Measurements from ENCODE around the gene SPTBN2.

SPTBN2 gene

DNA sequence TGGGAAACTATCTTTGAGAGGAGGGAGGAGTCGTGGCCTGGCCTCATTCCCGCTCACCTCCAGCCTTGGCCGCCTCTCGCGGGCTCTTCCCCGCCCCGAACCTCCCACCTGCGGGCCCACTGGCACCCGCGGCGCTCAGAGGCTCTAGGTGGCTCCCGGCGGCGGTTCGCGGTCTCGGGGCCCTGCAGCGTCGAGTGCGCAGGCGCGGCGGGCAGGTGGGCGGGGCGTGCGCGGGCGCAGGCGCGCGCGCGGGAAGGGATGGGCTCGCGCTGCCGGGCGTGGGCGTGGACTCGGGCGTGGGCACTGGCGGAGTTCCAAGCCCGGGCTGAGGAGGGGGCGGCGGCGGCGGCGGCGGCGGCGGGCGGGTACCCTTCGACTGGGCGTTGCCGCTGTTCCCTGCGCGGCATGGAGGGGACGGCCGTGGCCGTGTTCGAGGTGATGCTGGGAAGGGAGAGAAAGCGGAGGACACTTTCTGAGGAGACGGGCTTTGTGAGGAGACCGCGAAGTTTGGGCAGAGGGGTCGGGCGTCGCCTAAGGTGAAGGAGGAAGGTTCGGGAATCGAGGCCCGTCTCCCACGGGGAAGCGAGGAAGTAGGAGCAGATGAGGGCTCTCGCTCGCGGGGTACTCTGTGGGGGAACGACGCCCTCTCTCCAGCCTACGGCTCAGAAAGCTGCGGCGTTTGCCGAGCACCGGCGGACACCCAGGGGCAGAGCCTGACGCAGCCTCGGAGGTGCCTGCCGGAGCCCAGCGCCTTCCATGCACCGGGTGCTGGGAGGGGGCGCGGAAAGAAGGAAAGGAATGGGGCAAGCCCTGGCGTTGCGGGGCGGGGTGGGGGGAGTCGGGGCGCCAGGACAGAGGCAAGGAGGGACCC lies 15.7 kb upstream of the SPTBN2 start:
- Histone ChIP-seq H3K27ac (ENCODE audit: low read depth, low read length) (peak overlapping the region; percentile 62), H3K4me3 (ENCODE audit: low read depth in 1 of 5, low read length in 5 of 5) (peak overlapping the region; percentile 76 to 96 (median 89)), H3K4me1 (ENCODE audit: control insufficient read depth in 5 of 5, insufficient read depth in 5 of 5, low read length in 5 of 5) (peaks cover 0 to 26% (median 19%) of the 10 kb centered on the region in 5 donors), H3K36me3 (ENCODE audit: control insufficient read depth in 5 of 5, insufficient read depth in 5 of 5, low read length in 5 of 5) (no peaks in the 10 kb centered on the region), H3K9ac (ENCODE audit: low read length in 5 of 5) (peak overlapping the region in 4 of 5 donors; percentile 89 to 98 (median 96)), H3K9me3 (ENCODE audit: control insufficient read depth in 5 of 5, low read length in 5 of 5) (no peaks in the 10 kb centered on the region), H3K27me3 (ENCODE audit: control insufficient read depth in 5 of 5, insufficient read depth in 4 of 5, low read length in 5 of 5) (no peaks in the 10 kb centered on the region)

DNA sequence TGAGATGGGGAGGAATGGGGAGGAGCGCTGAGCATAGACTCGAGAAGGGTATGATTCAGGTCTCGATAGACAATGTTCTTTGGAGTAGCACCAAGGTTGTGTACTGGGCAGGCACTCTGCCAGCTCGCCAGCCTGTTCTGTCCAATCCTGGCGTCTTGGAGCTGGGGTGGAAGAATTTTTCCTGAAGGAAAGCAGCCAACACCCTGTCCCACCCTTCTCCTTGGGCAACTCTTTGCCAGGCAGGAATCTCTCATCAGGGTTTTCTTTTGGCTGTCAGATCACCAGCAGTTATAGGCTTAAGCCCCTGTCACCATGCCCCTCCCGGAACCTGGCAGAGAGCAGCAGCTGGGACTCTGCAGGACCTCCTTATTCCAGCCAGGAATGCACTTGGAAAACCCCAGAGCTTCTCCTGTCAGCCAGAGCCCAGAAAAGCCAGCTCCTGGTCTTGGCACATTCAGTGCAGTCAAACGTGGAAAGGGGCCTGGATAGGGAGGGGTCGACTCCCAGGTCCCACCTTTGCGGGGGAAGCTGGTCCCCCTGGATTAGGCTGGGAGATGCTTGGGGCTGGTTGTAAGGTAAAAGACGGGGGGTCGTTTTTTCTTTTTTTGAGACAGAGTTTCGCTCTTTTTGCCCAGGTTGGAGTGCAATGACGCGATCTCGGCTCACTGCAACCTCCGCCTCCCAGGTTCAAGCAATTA lies 14.4 kb upstream of the SPTBN2 start:
- H3K36me3 ChIP-seq (ENCODE audit: control insufficient read depth in 5 of 5, insufficient read depth in 5 of 5, low read length in 5 of 5), result no peaks in the 10 kb centered on the region
- H3K9me3 ChIP-seq (ENCODE audit: control insufficient read depth in 5 of 5, low read length in 5 of 5), result no peaks in the 10 kb centered on the region
- no peak overlapping the region for H3K27ac ChIP-seq (ENCODE audit: low read depth, low read length)
- no peak overlapping the region for H3K4me3 ChIP-seq (ENCODE audit: low read depth in 1 of 5, low read length in 5 of 5)
- H3K27me3 ChIP-seq (ENCODE audit: control insufficient read depth in 5 of 5, insufficient read depth in 4 of 5, low read length in 5 of 5), result no peaks in the 10 kb centered on the region
- H3K9ac ChIP-seq (ENCODE audit: low read length in 5 of 5), result no peak overlapping the region
- H3K4me1 ChIP-seq (ENCODE audit: control insufficient read depth in 5 of 5, insufficient read depth in 5 of 5, low read length in 5 of 5), result peaks cover 0 to 28% (median 19%) of the 10 kb centered on the region in 5 donors

DNA sequence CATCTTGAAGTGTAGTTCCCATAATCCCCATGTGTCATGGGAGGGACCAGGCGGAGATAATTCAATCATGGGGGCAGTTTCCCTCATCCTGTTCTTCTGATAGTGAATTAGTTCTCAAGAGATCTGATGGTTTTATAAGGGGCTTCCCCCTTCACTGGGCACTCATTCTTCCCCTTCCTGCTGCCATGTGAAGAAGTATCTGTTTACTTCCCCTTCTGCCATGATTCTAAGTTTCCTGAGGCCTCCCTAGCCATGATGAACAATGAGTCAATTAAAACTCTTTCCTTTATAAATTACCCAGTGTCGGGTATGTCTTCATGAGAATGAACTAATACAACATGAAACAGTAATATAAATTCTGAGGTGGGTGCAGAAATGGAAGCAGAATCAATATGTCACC lies 12.1 kb upstream of the SPTBN2 start:
- H3K4me1 ChIP-seq (ENCODE audit: control insufficient read depth in 5 of 5, insufficient read depth in 5 of 5, low read length in 5 of 5), result peaks cover 0 to 28% (median 19%) of the 10 kb centered on the region in 5 donors
- H3K4me3 ChIP-seq (ENCODE audit: low read depth in 1 of 5, low read length in 5 of 5), result no peak overlapping the region

DNA sequence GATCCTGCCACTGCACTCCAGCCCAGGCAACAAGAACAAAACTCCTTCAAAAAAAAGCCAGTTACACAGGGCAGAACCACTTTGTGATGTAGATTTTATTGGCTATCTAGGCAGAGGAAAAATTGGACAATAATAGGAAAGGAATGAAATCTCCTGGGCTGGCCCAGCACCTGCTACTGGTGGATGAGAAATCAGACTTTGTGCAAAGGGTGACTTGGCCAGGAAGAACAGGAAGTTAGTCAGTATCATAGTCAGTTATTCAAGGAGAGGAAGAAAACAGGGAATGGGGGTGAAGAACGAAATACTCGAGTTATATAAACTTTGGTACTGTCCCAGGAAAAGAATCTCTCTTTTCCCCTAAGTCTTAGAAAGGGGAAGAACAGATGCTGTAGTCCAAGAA lies 11.0 kb upstream of the SPTBN2 start:
- Histone ChIP-seq H3K9ac (ENCODE audit: low read length in 5 of 5) (no peak overlapping the region), H3K4me1 (ENCODE audit: control insufficient read depth in 5 of 5, insufficient read depth in 5 of 5, low read length in 5 of 5) (peaks cover 0 to 23% (median 14%) of the 10 kb centered on the region in 5 donors), H3K36me3 (ENCODE audit: control insufficient read depth in 5 of 5, insufficient read depth in 5 of 5, low read length in 5 of 5) (no peaks in the 10 kb centered on the region), H3K27me3 (ENCODE audit: control insufficient read depth in 5 of 5, insufficient read depth in 4 of 5, low read length in 5 of 5) (no peaks in the 10 kb centered on the region), H3K27ac (ENCODE audit: low read depth, low read length) (no peak overlapping the region), H3K4me3 (ENCODE audit: low read depth in 1 of 5, low read length in 5 of 5) (no peak overlapping the region), H3K9me3 (ENCODE audit: control insufficient read depth in 5 of 5, low read length in 5 of 5) (no peaks in the 10 kb centered on the region)

More for the DNA sequence above, 12.1 kb upstream of the SPTBN2 start:
- Histone ChIP-seq H3K9ac (ENCODE audit: low read length in 5 of 5) (no peak overlapping the region), H3K36me3 (ENCODE audit: control insufficient read depth in 5 of 5, insufficient read depth in 5 of 5, low read length in 5 of 5) (no peaks in the 10 kb centered on the region), H3K9me3 (ENCODE audit: control insufficient read depth in 5 of 5, low read length in 5 of 5) (no peaks in the 10 kb centered on the region), H3K27me3 (ENCODE audit: control insufficient read depth in 5 of 5, insufficient read depth in 4 of 5, low read length in 5 of 5) (no peaks in the 10 kb centered on the region), H3K27ac (ENCODE audit: low read depth, low read length) (no peak overlapping the region)

DNA sequence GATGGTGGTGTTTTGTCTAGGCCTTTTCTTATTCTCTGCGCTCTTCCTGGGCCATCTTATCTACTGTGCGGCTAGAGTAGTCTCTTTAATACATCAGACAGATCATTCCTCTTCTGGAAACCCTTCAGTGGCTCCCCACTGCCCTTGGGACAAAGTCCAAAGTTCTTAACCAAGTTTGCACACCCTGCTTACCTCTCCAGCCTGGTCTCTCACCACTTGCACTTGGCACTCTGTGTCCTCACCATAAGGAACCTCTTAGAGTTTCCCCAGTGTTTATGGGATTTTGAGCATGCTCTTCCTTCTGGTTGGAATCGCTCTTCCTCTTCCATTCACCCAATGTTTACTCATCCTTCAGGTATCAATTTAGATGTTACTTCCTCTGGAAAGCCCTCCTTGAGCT lies 5.2 kb upstream of the SPTBN2 start:
- peaks cover 0 to 7% (median 0%) of the 10 kb centered on the region in 5 donors for H3K27me3 ChIP-seq (ENCODE audit: control insufficient read depth in 5 of 5, insufficient read depth in 4 of 5, low read length in 5 of 5)
- H3K27ac ChIP-seq (ENCODE audit: low read depth, low read length), result no peak overlapping the region
- no peaks in the 10 kb centered on the region for H3K36me3 ChIP-seq (ENCODE audit: control insufficient read depth in 5 of 5, insufficient read depth in 5 of 5, low read length in 5 of 5)
- no peaks in the 10 kb centered on the region for H3K4me1 ChIP-seq (ENCODE audit: control insufficient read depth in 5 of 5, insufficient read depth in 5 of 5, low read length in 5 of 5)
- H3K9me3 ChIP-seq (ENCODE audit: control insufficient read depth in 5 of 5, low read length in 5 of 5), result no peaks in the 10 kb centered on the region
- no peak overlapping the region for H3K9ac ChIP-seq (ENCODE audit: low read length in 5 of 5)
- H3K4me3 ChIP-seq (ENCODE audit: low read depth in 1 of 5, low read length in 5 of 5), result no peak overlapping the region

DNA sequence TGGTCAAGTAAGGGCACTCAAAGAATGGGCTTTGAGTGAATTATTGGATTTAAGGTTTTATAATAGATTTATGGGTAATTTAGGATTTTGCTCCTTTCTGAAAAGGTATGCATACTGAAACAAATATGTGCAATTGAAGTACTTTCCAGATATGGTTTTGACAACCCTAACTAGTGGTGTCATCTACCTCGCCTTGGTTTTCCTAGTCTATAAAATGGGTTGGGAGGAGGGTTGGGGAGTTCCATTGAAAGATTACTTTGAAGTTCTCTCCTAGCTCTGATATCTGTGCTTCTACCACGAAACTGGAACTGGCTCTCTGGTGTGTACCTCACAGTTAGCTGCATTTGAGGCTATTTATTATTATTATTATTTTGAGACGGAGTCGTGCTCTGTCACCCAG lies 431 bp upstream of the SPTBN2 start:
- Histone ChIP-seq H3K4me1 (ENCODE audit: control insufficient read depth in 5 of 5, insufficient read depth in 5 of 5, low read length in 5 of 5) (peaks cover 2 to 13% (median 12%) of the 10 kb centered on the region in 5 donors), H3K9me3 (ENCODE audit: control insufficient read depth in 5 of 5, low read length in 5 of 5) (no peaks in the 10 kb centered on the region), H3K36me3 (ENCODE audit: control insufficient read depth in 5 of 5, insufficient read depth in 5 of 5, low read length in 5 of 5) (no peaks in the 10 kb centered on the region), H3K27me3 (ENCODE audit: control insufficient read depth in 5 of 5, insufficient read depth in 4 of 5, low read length in 5 of 5) (peaks cover 0 to 32% (median 21%) of the 10 kb centered on the region in 5 donors), H3K27ac (ENCODE audit: low read depth, low read length) (no peak overlapping the region), H3K4me3 (ENCODE audit: low read depth in 1 of 5, low read length in 5 of 5) (no peak overlapping the region), H3K9ac (ENCODE audit: low read length in 5 of 5) (no peak overlapping the region)

DNA sequence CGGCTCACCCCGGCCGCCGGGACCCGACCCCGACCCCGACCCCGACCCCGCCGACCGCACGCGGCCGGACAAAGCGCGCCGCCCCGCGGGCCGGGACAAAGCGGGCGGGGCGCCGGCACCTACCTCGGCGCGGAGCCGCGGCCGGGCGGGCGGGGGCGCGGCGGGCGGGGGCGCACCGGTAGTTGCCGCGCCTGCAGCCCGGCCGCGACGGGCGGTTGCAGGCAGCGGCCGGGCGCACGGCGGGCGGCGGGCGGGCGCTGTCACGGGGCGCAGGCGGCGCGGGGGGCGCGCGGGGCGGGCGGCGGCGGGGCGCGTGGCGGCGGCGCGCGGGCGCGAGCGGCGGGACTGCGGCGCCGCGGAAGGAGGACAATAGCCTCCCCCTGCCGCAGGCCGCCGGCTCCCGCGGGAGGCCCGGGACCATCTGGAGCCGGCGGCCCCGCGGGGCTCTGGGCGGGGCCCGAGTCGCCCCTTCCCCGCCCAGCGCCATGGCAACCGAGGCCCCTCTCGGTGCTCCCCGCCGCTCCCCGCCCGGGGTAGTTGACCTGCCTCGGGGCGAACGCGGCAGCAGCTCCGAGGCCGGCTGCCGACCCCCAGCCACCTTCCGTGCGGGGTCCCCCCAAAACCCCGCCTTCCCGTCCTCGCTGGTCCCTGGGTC lies 851 bp downstream of the SPTBN2 start:
- peak overlapping the region in 4 of 5 donors; percentile 56 to 62 (median 58) for H3K4me3 ChIP-seq (ENCODE audit: low read depth in 1 of 5, low read length in 5 of 5)
- H3K36me3 ChIP-seq (ENCODE audit: control insufficient read depth in 5 of 5, insufficient read depth in 5 of 5, low read length in 5 of 5), result no peaks in the 10 kb centered on the region
- peak overlapping the region in 3 of 5 donors; percentile 10 to 62 (median 45) for H3K9ac ChIP-seq (ENCODE audit: low read length in 5 of 5)
- peaks cover 0 to 33% (median 21%) of the 10 kb centered on the region in 5 donors for H3K27me3 ChIP-seq (ENCODE audit: control insufficient read depth in 5 of 5, insufficient read depth in 4 of 5, low read length in 5 of 5)
- no peak overlapping the region for H3K27ac ChIP-seq (ENCODE audit: low read depth, low read length)
- peaks cover 2 to 13% (median 12%) of the 10 kb centered on the region in 5 donors for H3K4me1 ChIP-seq (ENCODE audit: control insufficient read depth in 5 of 5, insufficient read depth in 5 of 5, low read length in 5 of 5)
- H3K9me3 ChIP-seq (ENCODE audit: control insufficient read depth in 5 of 5, low read length in 5 of 5), result no peaks in the 10 kb centered on the region

DNA sequence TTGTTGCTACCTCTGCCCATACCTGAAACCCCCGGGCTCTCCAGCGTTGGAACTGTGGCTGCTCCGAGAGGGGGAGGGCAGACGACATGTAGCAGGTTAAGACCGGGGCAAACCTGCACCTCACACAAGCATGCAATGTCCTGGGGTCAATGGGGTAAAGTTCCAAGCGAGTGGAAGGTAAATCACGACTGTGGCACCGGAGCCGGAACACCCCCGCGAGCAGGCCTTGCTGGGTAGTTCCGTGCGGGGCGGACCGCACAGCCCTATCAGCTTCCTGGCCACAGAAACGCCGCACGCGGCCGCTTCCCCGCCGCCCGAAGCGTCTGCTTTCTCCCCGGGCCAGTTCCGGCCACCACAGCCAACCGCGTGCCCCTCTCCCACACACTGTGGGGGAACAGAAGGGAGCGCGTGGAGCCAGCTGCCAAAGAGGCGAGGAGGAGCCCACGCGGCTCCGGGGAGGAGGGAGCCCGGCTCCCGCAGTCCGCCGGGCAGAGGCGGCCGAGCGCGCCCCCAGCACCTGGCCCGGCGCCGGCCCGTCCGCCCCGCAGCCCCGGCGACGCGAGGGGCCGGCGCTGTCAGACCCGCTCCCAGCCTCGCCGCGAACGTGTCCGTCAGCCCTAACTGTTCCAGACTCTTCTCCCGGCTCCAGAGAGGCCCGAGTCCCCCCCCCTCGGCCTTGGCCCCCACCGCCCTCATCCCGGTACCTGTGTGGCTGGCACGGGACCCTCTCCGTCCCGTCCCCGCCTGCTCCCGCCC lies 1.6 kb downstream of the SPTBN2 start:
- peak overlapping the region; percentile 51 to 68 (median 59) for H3K4me3 ChIP-seq (ENCODE audit: low read depth in 1 of 5, low read length in 5 of 5)
- peak overlapping the region in 3 of 5 donors; percentile 44 to 64 (median 55) for H3K9ac ChIP-seq (ENCODE audit: low read length in 5 of 5)
- H3K27me3 ChIP-seq (ENCODE audit: control insufficient read depth in 5 of 5, insufficient read depth in 4 of 5, low read length in 5 of 5), result peaks cover 0 to 33% (median 21%) of the 10 kb centered on the region in 5 donors
- H3K4me1 ChIP-seq (ENCODE audit: control insufficient read depth in 5 of 5, insufficient read depth in 5 of 5, low read length in 5 of 5), result peaks cover 2 to 13% (median 12%) of the 10 kb centered on the region in 5 donors
- H3K27ac ChIP-seq (ENCODE audit: low read depth, low read length), result no peak overlapping the region
- no peaks in the 10 kb centered on the region for H3K9me3 ChIP-seq (ENCODE audit: control insufficient read depth in 5 of 5, low read length in 5 of 5)
- H3K36me3 ChIP-seq (ENCODE audit: control insufficient read depth in 5 of 5, insufficient read depth in 5 of 5, low read length in 5 of 5), result no peaks in the 10 kb centered on the region

DNA sequence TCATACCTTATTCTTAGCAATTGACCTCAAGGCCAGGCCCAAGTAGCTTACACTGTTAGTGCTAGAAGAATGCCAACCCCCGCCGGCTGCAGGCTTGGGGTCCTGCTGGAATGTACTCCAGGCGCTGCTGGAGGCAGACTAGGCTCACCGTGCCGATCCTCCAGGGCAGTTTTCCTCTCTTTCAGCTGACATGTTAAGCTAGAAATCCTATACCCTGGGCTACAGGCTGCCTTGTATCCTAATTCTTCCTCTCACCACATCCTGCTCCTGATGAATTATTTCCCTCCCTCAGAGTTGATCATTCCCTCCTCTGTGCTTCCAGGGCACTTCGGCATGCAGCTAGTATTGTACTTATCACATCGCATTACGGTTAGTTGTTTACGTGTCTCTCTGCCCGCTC lies 3.4 kb downstream of the SPTBN2 start:
- peaks cover 2 to 13% (median 12%) of the 10 kb centered on the region in 5 donors for H3K4me1 ChIP-seq (ENCODE audit: control insufficient read depth in 5 of 5, insufficient read depth in 5 of 5, low read length in 5 of 5)
- no peak overlapping the region for H3K4me3 ChIP-seq (ENCODE audit: low read depth in 1 of 5, low read length in 5 of 5)
- H3K36me3 ChIP-seq (ENCODE audit: control insufficient read depth in 5 of 5, insufficient read depth in 5 of 5, low read length in 5 of 5), result no peaks in the 10 kb centered on the region
- H3K9ac ChIP-seq (ENCODE audit: low read length in 5 of 5), result no peak overlapping the region
- H3K27ac ChIP-seq (ENCODE audit: low read depth, low read length), result no peak overlapping the region
- H3K27me3 ChIP-seq (ENCODE audit: control insufficient read depth in 5 of 5, insufficient read depth in 4 of 5, low read length in 5 of 5), result peaks cover 0 to 32% (median 21%) of the 10 kb centered on the region in 5 donors
- H3K9me3 ChIP-seq (ENCODE audit: control insufficient read depth in 5 of 5, low read length in 5 of 5), result no peaks in the 10 kb centered on the region

Data from subcutaneous abdominal adipose tissue (tissue), 5 donors.